ENCODE data around the gene FADS6.

The FADS6 gene

GRCh38 chr17:74866198-74866835 is 27.1 kb downstream of the FADS6 start:
- no peak for DNase-seq (ENCODE audit: low spot score)

- no peak for DNase-seq (ENCODE audit: low spot score)
Observed at GRCh38 chr17:74865504-74866197, 27.8 kb downstream of the FADS6 start.

- peak; percentile 71 for DNase-seq (ENCODE audit: low spot score)
Observed at GRCh38 chr17:74864866-74865395, 28.5 kb downstream of the FADS6 start.

GRCh38 chr17:74864297-74864865 is 29.1 kb downstream of the FADS6 start:
- no peak for DNase-seq (ENCODE audit: low spot score)

GRCh38 chr17:74863420-74864296 is 29.8 kb downstream of the FADS6 start:
- no peak for DNase-seq (ENCODE audit: low spot score)

GRCh38 chr17:74862919-74863318 is 30.5 kb downstream of the FADS6 start:
- no peak for DNase-seq (ENCODE audit: low spot score)

GRCh38 chr17:74862108-74862901 is 31.1 kb downstream of the FADS6 start:
- DNase-seq (ENCODE audit: low spot score) = peak; percentile 56

GRCh38 chr17:74861662-74862107 is 31.7 kb downstream of the FADS6 start:
- no peak for DNase-seq (ENCODE audit: low spot score)

GRCh38 chr17:74860872-74861661 is 32.4 kb downstream of the FADS6 start:
- DNase-seq (ENCODE audit: low spot score) = no peak

- no peak for DNase-seq (ENCODE audit: low spot score)
Observed at GRCh38 chr17:74860229-74860871, 33.1 kb downstream of the FADS6 start.

GRCh38 chr17:74859459-74860228 is 33.8 kb downstream of the FADS6 start, which contains the start of gene GRIN2C:
TSS of gene GRIN2C (minus strand) at chr17:74859885. CDS start at chr17:74855092, 4,793 bp downstream.
- DNase-seq (ENCODE audit: low spot score) = no peak

- no peak for DNase-seq (ENCODE audit: low spot score)
Observed at GRCh38 chr17:74858672-74859458, 34.6 kb downstream of the FADS6 start.

GRCh38 chr17:74857191-74857590 is 36.2 kb downstream of the FADS6 start:
- DNase-seq (ENCODE audit: low spot score) = no peak

- no peak for DNase-seq (ENCODE audit: low spot score)
Observed at GRCh38 chr17:74856112-74856511, 37.3 kb downstream of the FADS6 start.

GRCh38 chr17:74855323-74855722 is 38.1 kb downstream of the FADS6 start:
- no peak for DNase-seq (ENCODE audit: low spot score)

GRCh38 chr17:74854792-74855191 is 38.6 kb downstream of the FADS6 start:
- no peak for DNase-seq (ENCODE audit: low spot score)

- no peak for DNase-seq (ENCODE audit: low spot score)
Observed at GRCh38 chr17:74853669-74854068, 39.8 kb downstream of the FADS6 start.

- DNase-seq (ENCODE audit: low spot score) = no peak
Observed at GRCh38 chr17:74853048-74853397, 40.4 kb downstream of the FADS6 start.
